ENCODE measurements around the gene GALNT1. TPM values are rescaled to one million over a fixed set of nuclear protein-coding genes. Genes with fewer than 3 reads are reported as not detected.
A peak's percentile ranks its signal among the peaks of the same experiment; 100 is the strongest.

Gene GALNT1
- total and polyA plus RNA-seq, 7 donors: 23.7 to 70.3 (median 52.3) TPM

DNA sequence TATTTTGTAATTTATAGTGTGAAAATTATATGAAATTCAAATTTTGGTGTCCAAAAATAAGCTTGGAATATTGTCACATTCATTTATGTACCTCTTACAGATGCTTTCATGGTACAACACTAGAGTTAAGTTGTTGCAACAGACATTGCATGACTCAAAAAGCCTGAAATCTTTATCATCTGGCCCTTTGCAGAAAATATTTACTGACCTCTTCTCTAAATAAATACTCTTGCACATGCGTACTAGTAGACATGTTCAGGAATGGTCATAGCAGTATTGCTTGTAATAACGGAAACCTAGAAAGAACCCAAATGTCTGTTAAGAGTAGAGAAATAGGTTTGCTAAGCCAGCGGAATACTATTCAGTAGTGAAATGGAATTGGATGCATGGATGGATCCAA, 60.4 kb downstream of the GALNT1 start:
- Histone ChIP-seq H3K9me3 (no peaks in the 10 kb centered on the region), H3K4me1 (no peaks in the 10 kb centered on the region), H3K4me3 (no peak overlapping the region), H3K27ac (no peak overlapping the region), H3K27me3 (ENCODE audit: insufficient read depth in 3 of 3, low read length in 2 of 3) (no peaks in the 10 kb centered on the region), H3K36me3 (ENCODE audit: insufficient read depth in 1 of 2, low read depth in 1 of 2) (no peaks in the 10 kb centered on the region)
- 97 to 98% (median 97%) methylated on average over 3 of the region's 3 CpGs for WGBS, 3 donors
- DNase-seq (no peak), ATAC-seq (no peak)
- TF ChIP-seq CTCF (IDR thresholded peaks at IDR 0.05): no peak
- intact Hi-C loops (cut with DNase I): no loop called here

GRCh38 chr18:35642802-35643201, 61.3 kb downstream of the GALNT1 start:
- DNase-seq (peak in 1 of 2 donors; percentile 20), ATAC-seq (peak; percentile 86 to 98 (median 96))
- Histone ChIP-seq H3K27ac (no peak overlapping the region), H3K4me3 (no peak overlapping the region), H3K9me3 (no peaks in the 10 kb centered on the region), H3K27me3 (ENCODE audit: insufficient read depth in 3 of 3, low read length in 2 of 3) (no peaks in the 10 kb centered on the region), H3K4me1 (no peaks in the 10 kb centered on the region), H3K36me3 (ENCODE audit: insufficient read depth in 1 of 2, low read depth in 1 of 2) (no peaks in the 10 kb centered on the region)
- TF ChIP-seq CTCF (IDR thresholded peaks at IDR 0.05): no peak
- WGBS, 3 donors: 71 to 88% (median 71%) methylated on average over 4 of the region's 4 CpGs
- intact Hi-C loops (cut with DNase I): no loop called here

- intact Hi-C loops (cut with DNase I): no loop called here
- Histone ChIP-seq H3K9me3 (peaks cover 6% of the 10 kb centered on the region), H3K36me3 (ENCODE audit: insufficient read depth in 1 of 2, low read depth in 1 of 2) (no peaks in the 10 kb centered on the region), H3K4me1 (peaks cover 5% of the 10 kb centered on the region), H3K4me3 (no peak overlapping the region), H3K27ac (no peak overlapping the region), H3K27me3 (ENCODE audit: insufficient read depth in 3 of 3, low read length in 2 of 3) (no peaks in the 10 kb centered on the region)
- no peak for DNase-seq
- no peak for TF ChIP-seq CTCF (IDR thresholded peaks at IDR 0.05)
- ATAC-seq: no peak
Observed at GRCh38 chr18:35646449-35646848, 64.9 kb downstream of the GALNT1 start.

GRCh38 chr18:35653392-35654135, 72.0 kb downstream of the GALNT1 start:
- no peak overlapping the region for H3K4me3 ChIP-seq

More at GRCh38 chr18:35653392-35654135, 72.0 kb downstream of the GALNT1 start:
- intact Hi-C loops (cut with DNase I): loop anchor here in 1 of 2 donors (5.0 kb wide), 1 partner anchor 71 kb away; the partner anchor contains the start of gene GALNT1
- H3K4me1 ChIP-seq: peaks cover 38% of the 10 kb centered on the region
- no peak overlapping the region for H3K27ac ChIP-seq
- H3K27me3 ChIP-seq (ENCODE audit: insufficient read depth in 3 of 3, low read length in 2 of 3): no peaks in the 10 kb centered on the region
- ATAC-seq (peak; percentile 36 to 57 (median 48)), DNase-seq (no peak)
- no peaks in the 10 kb centered on the region for H3K36me3 ChIP-seq (ENCODE audit: insufficient read depth in 1 of 2, low read depth in 1 of 2)
- H3K9me3 ChIP-seq: peaks cover 6% of the 10 kb centered on the region
- WGBS, 3 donors: 47 to 67% (median 55%) methylated on average over 4 of the region's 4 CpGs
- TF ChIP-seq CTCF (IDR thresholded peaks at IDR 0.05): no peak

Measured in psoas muscle (tissue), 8 donors.